CD4-positive, alpha-beta T cell treated with Interleukin-6 at 100 ng/mL for 8 hours (primary cell): ENCODE data around the gene RGL2.

Source experiments
- DNase-seq: peaks from one replicate; pipeline ENCODE4 v3.0.0-alpha.2; 2020; ENCODE audit warnings: mixed read lengths, low spot score

RGL2 gene

DNA sequence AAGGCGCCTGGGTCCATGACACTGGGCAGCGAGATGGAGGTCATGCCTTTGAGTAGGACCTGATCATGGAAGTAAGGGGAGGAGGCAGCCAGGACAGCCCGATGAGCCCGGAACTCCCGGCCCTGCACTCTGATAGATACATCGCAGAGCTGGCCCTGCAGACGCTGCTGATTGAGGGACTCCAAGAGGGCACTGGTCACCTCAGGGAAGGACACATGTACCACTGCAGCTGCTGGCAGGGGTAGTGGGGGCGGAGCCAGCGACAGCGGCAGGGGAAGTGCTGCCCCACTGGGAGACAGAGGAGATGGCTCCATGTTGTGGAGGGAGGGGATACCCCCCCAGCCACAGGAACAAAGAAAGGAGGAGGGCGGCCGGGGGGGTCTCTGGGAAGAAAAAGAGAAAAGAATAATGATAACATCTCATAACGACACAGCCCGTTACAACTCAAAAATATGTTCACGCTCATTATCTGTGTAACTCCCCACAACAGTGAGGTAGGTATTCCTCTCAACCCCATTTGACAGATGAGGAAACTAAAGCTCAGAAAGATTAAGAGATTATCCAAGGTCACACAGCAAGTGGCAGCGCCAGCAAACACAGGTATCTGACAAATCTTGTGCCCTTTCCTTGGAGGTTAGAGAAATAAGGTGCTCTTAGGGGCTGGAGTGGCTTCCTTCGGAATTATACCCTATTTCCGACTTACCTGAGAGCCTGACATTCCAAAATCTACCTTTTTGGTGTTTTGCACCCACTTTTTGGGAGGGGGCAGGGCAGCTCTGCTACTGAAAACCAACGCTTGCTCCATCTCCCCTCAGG is 18.1 kb upstream of the RGL2 start:
- DNase-seq: no peak

GRCh38 chr6:33315793-33316602 is 17.3 kb upstream of the RGL2 start:
- DNase-seq: no peak

GRCh38 chr6:33314943-33315792 is 16.4 kb upstream of the RGL2 start:
- DNase-seq: no peak

DNA sequence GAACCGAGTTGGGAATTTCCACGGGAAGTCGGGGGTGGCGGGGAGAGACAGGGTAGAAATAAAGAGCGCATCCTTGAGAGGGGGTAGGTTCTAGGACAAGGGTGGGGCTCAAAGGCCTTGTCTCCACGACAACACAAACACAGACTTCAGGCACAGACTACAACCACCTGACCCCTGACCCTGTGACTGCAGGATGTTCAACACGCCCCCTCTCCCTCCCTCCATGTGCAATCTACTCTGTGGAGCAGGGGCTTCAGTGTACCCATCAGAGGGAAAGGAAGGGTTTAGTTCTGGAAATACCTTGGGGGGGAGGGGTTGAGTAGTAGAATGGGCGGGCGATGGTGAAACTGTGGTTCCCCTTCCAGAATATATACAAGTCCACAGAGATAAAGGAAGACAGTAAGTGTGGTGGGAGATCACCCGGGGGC is 15.8 kb upstream of the RGL2 start:
- DNase-seq: peak; percentile 65

- peak; percentile 82 for DNase-seq
Measured at GRCh38 chr6:33313709-33314514, 15.2 kb upstream of the RGL2 start, which contains the start of gene TAPBP. Gene TAPBP (minus strand): TSS chr6:33314078. CDS start chr6:33314041, 37 bp downstream.

DNA sequence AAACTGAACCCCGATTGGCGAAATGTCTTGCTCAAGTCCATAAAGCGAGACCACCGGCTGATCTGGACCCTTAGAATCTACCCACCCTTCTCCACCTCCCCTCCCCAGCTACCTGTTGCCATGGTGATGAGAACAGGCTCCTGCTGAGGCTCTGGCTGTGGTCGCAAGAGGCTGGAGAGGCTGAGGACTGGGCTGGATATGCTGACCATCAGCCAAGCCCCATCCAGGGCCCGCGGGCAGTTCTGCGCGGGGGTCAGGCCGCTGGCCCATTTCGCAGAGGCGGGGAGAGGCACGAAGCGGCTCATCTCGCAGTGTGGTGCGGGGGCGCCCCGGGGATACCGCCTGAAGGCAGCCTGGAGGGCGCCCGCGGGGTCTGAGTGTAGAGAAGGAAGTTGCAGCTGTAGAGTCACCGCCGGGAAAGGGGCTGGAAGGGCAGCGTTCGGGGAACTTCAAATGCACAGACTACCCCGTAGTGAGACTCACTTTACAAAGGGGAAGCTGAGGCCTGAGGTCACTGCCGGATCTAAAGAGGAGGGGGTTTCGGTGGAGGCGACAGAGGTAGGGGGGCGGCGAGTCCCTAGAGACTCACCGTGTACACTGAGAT is 14.5 kb upstream of the RGL2 start:
- DNase-seq: no peak

DNA sequence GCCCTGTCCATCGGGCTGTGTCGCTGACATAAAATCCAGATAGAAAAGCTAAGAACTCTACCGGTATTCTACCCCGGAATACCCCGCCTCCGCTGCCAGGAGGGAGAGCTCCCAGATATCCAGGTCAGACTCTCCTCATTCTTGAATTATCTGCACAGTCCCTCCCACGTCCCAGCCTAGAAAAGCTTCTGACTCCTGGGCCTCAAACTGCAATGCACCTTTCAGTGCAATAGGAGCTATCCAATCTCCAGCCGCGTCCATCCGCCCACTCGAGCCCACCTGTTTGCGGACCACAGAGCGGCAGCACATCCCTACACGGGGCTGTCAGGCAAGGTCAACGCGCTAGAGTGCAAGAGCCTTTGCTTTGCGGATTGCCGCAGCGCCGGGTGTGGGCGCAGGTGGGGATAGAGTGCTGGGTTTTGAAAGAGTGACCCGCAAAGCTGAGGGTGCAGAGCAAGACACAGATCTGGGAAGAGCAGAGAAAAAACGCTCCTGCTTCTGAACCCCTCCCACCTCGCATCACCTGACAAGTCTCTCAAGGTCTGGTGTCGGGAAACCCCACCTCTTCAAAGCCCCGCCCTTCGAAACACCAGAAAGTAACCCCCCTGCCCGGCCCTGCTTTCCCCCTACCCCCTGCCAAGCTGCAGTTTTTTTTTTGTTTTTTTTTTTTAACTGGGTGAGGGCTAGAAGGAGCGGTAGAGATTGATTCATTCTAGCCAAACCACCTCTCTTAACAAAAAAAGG is 13.8 kb upstream of the RGL2 start:
- DNase-seq: peak; percentile 91

- DNase-seq: no peak
Measured at GRCh38 chr6:33306356-33306755, 7.6 kb upstream of the RGL2 start.

- no peak for DNase-seq
Measured at GRCh38 chr6:33305052-33305451, 6.3 kb upstream of the RGL2 start.

DNA sequence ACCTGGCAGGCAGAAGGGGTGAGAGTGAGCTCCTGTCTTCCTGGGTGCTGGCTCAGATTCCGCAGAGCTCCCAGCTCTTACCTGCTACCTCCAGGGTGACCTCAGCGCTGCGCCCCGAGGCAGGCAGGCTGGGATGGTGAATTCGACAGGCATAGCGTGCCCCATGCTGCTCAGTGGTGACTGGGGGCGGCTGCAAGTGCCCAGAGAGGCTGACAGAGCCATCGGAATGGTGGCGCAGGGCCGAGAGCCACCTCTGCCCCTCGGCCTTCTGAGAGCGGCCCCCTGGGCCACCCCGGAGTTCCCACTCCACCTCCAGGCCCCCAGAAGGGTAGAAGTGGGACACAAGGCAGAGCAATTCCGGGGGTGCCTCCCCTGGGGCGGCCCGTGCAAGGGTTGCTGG is 5.5 kb upstream of the RGL2 start:
- DNase-seq: no peak

DNA sequence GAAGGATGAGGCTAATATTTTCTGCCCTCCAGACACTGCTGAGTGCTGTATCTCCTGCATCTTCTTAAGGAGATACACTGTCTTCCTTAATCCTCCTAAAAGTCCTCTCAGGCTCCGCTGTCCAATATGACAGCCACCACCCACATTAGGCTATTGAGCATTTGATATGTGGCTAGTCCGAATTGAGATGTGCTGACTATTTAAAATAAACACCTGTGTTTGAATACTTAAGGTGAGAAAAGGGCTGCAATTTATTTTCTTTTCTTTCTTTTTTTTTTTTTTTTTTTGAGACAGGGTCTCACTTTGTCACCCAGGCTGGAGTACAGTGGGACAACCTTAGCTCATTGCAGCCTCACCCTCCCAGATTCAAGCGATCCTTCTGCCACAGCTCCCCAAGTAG is 3.1 kb upstream of the RGL2 start:
- no peak for DNase-seq

- peak; percentile 91 for DNase-seq
Measured at GRCh38 chr6:33299237-33299944, 649 bp upstream of the RGL2 start.

GRCh38 chr6:33297956-33298772 is 578 bp downstream of the RGL2 start:
- DNase-seq: peak; percentile 57

DNA sequence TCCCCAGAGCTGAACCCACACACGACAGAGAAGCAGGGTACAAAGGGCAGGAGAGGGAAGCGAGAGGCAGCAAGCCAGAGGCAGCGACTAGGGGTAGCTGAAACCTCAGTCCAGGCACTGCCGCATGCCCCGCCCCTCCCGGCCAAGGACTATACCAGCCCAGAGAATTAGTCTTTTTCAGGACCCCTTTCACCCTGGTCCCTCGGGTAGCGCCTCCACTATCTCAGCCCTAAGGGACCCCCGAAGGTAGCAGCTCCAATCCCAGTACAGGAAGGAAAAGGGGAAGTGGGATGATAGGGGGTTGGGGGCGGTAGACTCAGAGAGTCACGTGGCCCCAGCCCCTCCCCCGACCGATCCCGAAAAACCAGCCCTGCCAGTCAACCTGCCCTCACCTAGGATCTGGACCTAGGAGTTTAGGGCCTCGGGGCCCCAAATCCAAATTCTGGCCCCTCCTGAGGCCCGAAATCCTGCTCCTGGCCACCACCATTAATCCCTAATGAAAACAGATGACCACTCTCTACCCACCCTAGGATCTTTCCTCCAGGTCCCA is 1.3 kb downstream of the RGL2 start:
- DNase-seq: no peak

- no peak for DNase-seq
Measured at GRCh38 chr6:33296797-33297405, 1.8 kb downstream of the RGL2 start.

GRCh38 chr6:33295621-33296369 is 2.9 kb downstream of the RGL2 start:
- DNase-seq: no peak
